ENCODE results near the gene RAB3GAP2.
"Not testable (repeated sequence)": the region's sequence is repeated elsewhere in the genome, so short reads cannot be mapped to it uniquely, and the experiment has no call there.

Gene RAB3GAP2

DNA sequence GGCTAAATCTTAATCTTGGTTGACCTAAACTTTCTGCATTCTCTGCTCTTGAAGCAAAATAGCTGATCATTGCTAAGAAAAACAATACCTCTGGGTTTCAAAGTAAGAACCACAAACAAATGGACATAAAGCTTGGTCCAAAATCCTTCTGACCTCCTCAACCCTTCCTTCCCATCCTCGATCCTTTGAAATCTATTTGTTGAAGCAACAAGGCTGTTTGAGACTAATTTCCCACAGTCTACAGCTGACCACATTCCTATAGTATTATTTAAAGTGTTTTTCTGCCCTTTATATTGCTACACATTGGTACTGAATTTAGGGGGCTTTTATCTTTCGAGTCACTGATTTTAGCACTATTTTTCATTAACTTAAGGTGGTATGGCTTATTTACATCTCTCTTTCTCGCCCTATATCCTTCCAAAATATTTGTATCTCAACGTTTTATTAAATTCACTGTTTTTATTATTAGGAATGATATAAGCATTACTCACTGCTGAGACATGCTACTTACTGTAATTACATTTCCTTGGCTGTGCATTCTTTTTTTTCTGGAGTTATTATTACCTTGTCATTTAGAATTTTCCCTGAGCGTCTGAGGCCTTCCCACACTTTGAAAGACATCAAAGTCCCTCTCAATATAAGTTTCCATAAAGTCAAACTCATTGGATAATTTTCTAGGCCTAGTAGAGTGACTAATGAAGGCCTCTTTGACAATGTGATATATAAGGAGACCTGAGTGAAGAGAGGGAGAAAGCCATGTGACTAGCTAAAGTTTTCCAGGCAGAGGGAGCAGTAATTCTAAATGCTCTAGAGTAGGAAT, 73.9 kb downstream of the RAB3GAP2 start:
- DNase-seq (ENCODE audit: low read depth, low spot score) = no peak

DNA sequence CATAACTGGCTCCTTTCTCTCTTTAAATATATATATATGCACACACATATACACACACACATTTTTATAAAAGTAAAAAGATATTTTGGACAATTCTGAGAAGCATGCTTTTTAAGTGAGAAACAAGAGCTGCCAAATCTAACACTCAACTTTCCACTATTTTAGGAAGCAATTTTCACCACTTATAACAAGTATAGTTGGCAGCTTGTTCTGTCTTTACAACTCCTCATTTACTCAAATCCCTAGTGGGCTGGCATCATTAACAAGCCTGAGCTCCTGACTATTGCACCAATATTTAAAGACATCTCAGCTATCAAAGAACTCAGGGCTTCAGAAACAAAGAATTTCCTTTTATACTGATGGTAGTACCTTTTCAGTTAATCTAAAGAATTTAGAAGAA, 76.6 kb downstream of the RAB3GAP2 start:
- DNase-seq (ENCODE audit: low read depth, low spot score) = no peak

DNA sequence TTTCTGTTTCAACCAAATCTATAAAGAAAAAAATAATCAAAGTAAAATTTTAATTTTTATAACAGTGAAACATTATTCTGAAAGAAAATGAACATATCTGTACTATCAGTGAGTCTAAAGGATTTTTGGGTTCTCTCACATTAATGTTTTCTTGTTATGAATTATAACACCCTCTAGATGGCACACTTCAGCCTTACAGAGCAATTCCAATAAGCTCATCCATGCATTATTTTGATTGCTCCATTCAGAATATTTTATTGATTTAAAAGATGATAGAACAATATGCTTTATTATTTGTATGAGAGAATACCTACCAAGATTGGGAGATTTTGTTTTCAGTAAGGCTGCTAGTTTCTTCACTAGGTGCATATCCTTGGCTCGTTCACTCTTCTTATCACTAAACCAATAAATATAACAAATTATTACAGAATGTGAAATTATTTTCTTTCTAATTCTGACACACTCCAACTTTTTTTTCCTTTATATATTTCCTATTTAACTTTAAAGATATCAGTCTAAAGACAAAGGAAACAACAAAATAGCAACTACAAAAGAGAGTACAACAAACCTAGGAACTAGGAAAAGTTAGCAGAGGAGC, 82.4 kb downstream of the RAB3GAP2 start:
- DNase-seq (ENCODE audit: low read depth, low spot score) = no peak

DNA sequence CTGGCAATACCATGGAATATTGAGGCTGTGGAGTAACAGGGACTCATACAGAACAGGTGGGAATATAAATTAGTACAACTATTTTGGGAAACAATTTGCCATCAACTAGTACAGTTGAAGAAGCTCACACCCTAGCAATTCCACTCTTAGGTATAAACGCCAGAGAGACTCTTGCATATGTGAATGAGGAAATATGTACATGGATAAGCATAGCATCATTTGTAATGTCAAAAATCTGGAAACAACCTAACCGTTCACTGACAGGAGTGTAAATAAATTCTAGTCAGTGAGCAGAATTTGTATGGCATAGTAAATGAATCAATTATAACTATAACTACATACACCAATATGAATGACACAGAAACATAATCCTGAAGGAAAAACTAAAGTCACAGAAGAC, 83.7 kb downstream of the RAB3GAP2 start:
- DNase-seq (ENCODE audit: low read depth, low spot score) = no peak

DNA sequence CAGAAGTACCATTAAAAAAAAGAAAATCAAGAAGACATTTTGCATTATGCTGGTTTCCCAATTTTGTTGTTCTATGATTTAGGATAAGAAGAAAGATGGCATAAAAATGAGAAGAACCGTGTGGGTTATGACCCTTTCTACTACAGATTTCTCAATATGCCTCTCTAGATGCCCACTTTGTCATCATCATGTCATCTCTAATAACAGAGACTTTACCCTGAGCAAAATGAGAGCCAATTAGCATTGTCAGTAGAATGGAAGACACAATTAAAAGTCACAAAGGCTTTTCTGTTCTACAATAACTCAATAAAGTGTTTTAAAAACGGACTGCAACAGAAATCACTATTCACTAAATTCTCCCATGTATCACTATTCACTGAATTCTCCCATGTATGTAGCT, 85.5 kb downstream of the RAB3GAP2 start:
- DNase-seq (ENCODE audit: low read depth, low spot score) = no peak

DNA sequence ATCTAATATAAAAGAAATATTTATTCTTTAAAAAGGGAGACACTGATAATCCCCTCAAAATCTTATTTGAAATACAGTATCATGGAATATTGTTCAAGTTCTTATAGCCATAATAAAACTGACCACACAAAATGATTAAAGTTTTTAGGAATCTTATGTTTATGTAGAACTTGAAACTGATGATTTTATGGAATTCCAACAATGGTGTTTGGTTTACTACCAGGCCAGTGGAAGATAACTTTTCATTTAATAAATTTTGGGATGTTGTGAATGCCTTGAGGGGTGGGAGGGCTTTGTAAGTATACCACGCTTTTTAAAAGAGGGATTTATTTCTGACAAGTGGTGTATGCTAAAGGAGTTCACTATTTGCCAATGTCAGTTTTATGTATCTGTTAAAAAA, 87.7 kb downstream of the RAB3GAP2 start:
- no peak for DNase-seq (ENCODE audit: low read depth, low spot score)

DNA sequence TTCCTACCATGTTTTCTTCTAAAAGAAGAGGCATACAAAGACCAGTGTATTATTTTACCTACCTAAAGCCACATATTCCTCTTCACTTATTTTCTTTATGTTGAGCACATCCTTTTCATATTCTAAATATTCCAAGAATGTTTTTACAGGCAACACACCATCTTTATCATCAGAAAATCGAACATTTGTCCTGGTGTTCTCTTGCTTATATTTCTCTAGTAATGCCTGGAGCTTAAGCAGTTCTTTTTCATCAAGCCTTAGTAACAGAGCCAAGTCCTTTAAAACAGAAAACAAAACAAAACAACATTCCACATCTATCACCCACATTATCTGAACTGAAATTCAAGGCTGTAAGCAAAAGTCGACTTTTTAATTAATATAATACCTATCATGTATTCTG, 89.6 kb downstream of the RAB3GAP2 start:
- no peak for DNase-seq (ENCODE audit: low read depth, low spot score)

DNA sequence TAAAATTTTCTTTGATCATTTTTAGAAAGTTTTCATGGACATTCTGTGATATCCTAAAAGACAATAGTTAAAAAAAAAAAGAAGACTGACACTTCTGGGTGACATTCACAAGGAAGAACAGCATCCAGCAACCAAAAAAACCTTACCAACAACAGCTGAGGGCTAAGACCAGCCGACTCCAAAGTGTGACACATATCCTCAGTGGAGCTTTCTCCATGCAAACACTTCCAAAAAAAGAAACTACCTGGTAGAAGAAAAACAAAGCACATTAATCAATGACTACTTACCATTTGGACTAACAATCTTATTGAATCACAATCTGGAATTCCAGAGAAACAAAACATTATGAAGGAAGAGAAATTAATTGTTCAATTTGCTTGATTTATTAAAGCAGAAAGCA, 90.1 kb downstream of the RAB3GAP2 start:
- DNase-seq (ENCODE audit: low read depth, low spot score) = no peak

DNA sequence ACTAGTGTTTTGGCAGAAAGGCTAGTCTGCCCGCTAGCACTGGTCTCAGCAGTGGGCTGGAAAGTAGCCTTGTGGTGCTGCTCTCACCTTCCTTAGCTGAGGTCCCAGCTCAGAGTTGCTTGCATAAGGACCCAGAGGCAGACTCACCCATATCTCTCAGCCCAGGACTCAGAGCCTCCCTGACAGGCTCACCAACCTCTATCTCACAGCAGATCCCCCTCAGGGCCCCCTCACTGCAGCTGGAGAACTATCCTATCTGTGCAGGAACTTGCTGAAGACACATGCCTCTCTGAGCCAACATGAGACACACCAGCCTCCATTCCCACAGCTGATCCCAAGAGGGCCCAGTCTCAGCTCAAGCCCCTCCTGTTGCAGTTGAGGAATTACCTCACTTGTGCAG, 95.7 kb downstream of the RAB3GAP2 start:
- no peak for DNase-seq (ENCODE audit: low read depth, low spot score)

DNA sequence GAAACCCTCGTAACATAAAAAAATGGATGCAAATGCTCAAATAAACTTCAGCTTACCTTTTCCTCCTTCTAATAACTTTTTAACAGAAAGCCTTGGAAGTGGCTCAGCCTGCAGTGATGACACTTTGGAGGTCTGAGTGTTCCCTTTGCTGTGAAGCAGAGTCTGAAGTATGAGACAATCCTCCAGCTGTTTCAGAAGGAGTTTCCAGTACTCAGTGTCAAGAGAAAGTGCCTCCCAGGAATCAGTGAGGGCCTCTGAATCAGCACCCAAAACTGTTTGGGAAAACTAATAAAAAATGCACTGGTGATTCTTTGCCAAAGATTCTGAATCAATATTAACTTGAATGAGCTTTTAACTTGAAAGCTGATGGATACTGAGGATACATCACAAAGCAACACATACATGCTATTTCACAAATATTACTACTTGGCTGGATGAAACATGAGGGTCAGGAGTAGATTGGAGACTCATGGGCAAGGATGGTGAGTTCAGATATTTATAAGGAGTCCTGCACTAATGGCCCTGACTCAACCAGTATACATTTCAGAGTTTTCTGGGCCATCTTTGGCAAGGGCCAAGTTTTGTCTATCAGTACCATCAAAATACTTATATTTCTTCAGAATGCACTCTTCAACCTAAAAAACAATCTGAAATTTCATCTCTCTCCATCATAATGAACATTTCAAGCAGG, 101.3 kb downstream of the RAB3GAP2 start:
- no peak for DNase-seq (ENCODE audit: low read depth, low spot score)

DNA sequence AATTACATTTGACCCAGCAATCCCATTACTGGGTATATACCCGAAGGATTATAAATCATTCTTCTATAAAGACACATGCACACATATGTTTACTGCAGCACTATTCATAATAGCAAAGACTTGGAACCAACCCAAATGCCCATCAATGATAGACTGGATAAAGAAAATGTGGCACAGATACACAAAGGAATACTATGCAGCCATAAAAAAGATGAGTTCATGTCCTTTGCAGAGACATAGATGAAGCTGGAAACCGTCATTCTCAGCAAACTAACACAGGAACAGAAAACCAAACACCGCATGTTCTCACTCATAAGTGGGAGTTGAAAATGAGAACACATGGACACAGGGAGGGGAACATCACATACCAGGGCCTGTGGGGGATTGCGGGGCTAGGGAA, 102.4 kb downstream of the RAB3GAP2 start:
- DNase-seq (ENCODE audit: low read depth, low spot score) = not testable (repeated sequence)

DNA sequence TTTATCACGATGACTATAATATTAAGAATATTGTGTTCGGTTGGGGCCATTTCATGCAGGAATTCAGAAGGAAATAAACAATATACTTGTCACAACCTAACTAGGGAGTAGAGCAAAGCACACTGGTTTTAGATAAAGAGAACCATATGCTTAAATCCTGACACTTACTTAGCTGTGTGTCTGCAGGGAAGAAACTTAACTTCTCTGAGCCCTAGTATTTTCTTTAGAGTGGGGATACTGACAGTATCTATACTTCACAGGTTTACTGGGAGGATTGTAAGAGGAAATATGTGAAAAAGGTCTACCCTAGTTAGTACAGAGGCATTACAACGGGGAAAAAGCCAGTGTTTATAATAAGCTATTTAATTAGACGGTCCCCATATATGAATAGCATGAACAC, 105.4 kb downstream of the RAB3GAP2 start:
- DNase-seq (ENCODE audit: low read depth, low spot score) = no peak

DNA sequence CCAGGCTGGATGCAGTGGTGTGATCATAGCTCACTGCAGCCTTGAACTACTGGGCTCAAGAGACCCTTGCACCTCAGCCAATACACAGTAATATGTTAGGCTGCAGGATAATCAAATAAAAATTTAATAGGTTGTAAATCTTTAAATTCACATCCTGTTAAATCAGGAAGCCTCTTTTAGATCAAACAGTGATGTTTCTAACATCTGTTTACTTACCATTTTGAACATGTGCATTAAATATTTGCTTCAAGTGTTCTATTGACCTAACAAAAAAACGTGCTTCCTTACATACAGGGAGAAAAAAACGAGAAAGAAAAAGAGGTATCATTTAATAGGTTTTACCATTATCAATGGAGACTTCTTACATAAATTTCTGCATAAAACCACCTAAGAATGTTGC, 107.7 kb downstream of the RAB3GAP2 start:
- DNase-seq (ENCODE audit: low read depth, low spot score) = no peak

DNA sequence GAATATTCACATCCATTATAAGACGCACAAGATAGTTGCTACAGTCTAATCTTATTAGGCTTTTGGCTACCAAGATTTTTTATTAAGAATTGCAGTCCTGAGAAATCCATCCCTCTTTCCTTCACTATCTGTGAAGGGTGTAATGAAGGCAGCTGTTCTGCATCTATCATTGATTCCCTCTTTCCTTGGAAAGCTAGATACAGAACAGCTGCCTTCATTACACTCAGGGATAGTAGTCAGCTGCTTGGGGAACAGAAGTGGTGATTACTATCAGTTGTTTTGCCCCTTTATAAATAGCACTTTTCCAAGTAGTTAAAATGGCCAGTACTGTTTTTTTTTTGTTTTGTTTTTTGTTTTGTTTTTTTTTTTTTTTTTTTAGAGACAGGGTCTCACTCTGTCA, 108.1 kb downstream of the RAB3GAP2 start:
- DNase-seq (ENCODE audit: low read depth, low spot score) = no peak

DNA sequence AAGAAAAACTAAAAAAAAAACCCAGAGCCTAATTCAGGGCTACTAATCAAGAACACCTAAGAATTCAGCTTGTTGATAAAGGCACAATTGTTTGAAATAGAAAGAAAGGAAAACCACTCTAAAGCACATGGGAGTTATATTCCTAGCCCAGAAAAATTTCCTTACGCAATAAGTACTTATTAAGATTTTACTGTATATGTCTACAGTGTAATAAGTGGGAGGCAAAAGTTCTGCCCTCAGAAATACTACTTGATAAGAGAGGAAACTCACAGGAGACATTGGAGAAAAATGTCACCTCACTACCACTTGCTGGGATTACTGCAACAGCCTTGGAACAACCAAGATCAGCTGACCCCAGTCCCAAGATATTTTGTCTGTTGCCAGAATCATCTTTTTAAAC, 112.2 kb downstream of the RAB3GAP2 start:
- DNase-seq (ENCODE audit: low read depth, low spot score) = no peak

DNA sequence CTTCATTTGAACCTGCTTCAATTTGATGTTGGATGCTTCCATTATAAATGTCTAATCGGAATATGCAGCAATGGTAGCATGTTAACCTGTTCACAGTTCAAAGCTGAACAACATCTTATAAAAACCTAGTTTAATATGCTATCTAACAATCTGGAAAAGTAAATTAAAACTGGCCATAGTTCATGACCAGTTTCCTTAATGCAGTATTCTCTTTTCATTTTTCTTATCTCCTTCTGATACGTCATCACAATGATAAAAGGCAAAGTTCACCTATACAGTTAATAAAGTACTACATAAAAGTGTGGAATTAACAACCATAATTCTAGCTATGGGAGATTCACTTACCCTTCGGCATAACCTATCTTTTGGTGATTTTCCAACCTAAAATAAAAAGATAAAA, 113.2 kb downstream of the RAB3GAP2 start:
- DNase-seq (ENCODE audit: low read depth, low spot score) = no peak

DNA sequence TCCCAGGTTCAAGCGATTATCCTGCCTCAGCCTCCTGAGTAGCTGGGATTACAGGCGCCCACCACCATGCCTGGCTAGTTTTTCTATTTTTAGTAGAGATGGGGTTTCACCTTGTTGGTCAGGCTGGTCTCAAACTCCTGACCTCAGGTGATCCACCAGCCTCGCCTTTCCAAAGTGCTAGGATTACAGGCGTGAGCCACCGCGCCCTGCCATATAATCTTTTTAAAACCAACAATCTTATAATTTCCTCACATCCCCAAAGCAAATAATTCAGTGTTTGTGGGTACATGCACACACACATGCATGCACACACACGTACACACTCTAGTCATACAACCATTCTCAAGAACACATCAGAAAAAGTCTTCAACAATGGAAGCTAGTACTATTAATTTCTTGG, 113.7 kb downstream of the RAB3GAP2 start:
- DNase-seq (ENCODE audit: low read depth, low spot score) = not testable (repeated sequence)

DNA sequence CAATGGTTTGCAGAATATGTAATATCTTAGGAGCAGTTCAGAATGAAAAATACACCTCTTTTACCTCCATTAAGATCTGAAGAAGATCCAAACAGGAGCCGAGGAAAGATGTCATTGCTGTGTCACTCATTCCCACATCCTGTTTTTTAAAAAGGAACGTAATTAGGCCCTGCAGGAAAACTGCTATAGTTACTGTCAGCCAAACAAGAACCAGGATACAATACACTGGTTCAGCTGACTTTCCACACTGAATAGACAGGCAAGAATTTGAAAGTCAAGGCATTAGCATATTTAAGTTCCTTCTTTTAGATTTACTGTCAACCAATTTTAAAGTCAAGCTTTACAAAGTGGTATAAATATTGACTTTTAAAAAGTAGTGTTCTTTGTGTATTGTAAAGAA, 114.5 kb downstream of the RAB3GAP2 start:
- no peak for DNase-seq (ENCODE audit: low read depth, low spot score)

DNA sequence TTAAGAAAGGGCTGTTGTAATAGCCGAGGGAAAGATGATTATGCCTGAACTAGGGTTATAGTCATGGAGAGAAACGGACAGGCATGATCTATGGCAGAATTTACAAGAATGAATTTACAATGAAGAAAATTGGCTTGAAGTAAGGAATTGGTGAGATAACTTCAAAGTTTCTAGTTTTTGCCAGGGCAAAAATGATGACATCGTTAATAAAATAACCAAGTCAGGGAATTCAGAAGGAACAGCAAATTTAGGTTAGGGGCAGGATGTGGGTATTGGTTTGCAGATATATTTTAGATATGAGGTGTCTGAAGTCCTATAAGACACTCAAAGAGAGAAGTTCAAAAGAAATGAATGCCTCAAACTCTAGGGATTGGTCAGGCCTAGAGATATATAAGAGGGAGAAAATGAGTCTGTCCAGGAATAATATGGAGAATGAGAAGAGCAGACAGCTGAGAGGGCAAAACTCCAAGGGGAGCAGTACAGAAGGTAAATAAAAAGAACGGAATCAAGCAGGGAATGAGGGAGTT, 115.6 kb downstream of the RAB3GAP2 start:
- no peak for DNase-seq (ENCODE audit: low read depth, low spot score)

DNA sequence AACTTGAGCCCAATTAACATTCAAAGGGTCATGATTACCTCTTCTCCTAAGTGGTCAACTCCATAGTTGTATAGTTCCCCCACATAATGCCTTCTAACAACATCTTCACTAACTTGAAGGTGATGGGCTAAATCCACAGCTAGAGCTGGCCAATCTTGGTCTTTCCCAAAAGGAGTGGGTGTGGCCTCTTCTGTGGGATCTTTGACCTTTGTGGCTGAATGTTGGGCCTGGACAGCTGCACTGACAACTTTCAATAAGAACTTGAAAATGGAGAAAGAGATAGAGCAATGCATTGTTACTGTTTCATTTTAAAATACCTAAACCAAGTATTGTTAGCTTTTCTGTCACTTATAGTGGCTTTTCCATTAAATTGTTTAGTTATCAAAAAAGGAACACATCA, 119.1 kb downstream of the RAB3GAP2 start:
- DNase-seq (ENCODE audit: low read depth, low spot score) = no peak

DNA sequence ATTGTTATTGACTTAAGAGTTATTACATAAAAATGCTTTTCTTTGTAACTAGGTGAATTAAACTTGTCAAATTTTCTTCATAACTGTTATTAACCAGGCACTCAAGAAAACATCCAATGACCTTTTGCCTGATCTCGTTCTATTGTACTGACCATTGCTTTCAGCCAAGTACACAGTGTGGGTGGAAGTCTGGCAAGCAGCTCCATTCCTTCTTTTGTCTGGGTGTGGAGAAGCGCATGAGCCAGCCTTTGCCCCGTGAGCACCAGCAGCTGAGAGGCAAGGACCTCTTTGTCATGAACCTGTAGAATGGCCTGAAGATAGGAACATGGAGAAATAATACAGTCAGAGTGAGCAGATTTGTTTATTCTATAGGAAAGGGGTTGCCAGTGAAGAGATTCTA, 120.8 kb downstream of the RAB3GAP2 start:
- DNase-seq (ENCODE audit: low read depth, low spot score) = no peak

DNA sequence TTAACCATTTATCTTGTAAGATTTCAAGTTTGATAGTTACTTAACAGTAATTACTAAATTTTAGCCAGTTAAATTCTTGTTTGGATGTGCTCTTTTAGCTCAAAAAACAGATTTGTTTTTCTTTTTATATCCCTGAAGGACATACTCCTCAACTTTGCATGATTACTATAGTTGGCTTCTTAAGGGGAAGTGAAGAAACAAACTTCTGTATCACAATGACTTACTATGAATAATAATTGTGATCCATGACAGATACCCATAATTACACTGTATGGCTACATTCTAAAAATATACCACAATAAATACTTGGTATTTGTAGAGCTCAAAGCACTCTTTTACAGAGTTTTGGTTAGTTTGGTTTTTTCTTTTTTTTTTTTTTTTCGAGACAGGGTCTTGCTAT, 122.5 kb downstream of the RAB3GAP2 start:
- DNase-seq (ENCODE audit: low read depth, low spot score) = no peak

DNA sequence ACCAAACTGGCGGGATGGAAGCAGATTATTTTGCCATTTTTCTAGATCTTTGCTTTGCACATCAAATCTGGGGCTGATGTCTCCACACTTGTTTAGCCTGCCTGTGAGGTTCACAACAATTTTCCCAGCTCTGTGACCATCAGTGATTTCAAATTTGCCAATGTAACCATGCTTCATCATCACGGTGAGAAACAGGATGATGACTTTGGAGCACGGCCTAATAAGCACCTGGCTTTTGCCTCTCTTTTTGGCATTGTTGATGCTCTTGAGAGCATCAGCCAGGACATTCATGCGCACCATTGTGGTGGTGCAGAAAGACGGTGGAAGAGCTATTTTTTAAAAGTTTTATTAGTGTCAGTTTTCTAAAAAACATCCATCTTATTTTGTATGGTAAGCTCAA, 128.2 kb downstream of the RAB3GAP2 start:
- DNase-seq (ENCODE audit: low read depth, low spot score) = no peak

Data from activated CD4-positive, CD25-positive, alpha-beta regulatory T cell treated with anti-CD3 and anti-CD28 coated beads, Interleukin-2, amount 50 U/mL, for 16 hours (primary cell).